GM19467 (cell line): ENCODE results near the gene ENOX2.
"Not testable (repeated sequence)": the region's sequence is repeated elsewhere in the genome, so short reads cannot be mapped to it uniquely, and the experiment has no call there.

Experiments
- ATAC-seq: cut with Tn5 transposase; IDR thresholded peaks from one replicate; pipeline ENCODE4 v1.9.1; 2021; ENCODE audit warnings: mild to moderate bottlenecking, moderate library complexity; ENCODE audit not compliant: unreplicated experiment

Gene ENOX2

GRCh38 chrX:130829526-130830515 lies 73.2 kb downstream of the ENOX2 start:
- ATAC-seq = no peak

GRCh38 chrX:130828641-130829040 lies 74.4 kb downstream of the ENOX2 start:
- ATAC-seq = no peak

GRCh38 chrX:130827648-130828047 lies 75.4 kb downstream of the ENOX2 start:
- ATAC-seq = no peak

DNA sequence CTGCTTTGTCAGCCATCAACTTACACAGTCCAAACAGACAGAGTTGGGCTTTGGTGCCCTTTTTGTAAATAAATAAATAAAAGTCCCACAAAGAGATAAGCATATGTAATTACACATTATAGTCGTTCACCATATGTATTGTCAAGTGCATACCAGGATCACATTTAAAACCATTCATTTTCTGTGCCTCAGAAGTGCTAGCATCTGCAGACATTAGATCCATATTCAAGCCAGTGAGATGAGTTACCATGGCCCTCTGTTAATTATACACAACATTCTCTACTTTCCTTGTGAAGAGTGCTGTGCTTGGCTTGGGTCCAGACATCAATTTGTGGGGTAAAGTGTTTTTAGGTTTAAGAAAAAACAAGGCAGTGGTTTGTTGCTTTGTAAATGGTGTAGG lies 76.8 kb downstream of the ENOX2 start:
- no peak for ATAC-seq

DNA sequence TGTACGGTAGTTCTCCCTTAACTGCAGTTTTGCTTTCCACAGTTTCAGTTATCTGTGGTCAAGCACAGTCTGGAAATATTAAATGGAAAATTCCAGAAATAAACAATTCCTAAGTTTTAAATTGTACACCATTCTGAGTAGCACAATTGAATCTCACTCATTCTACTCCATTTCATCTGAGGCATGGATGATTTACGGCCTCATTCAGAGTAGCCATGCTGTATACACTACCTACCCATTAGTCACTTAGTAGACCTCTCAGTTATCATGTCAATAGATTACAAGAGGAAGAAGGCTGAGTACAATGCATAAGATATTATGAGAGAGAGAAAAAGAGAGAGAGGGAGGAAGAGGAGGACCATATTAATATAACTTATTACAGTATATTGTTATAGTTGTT lies 77.5 kb downstream of the ENOX2 start:
- no peak for ATAC-seq

- ATAC-seq = not testable (repeated sequence)
Observed at GRCh38 chrX:130819367-130819766, 83.6 kb downstream of the ENOX2 start.

DNA sequence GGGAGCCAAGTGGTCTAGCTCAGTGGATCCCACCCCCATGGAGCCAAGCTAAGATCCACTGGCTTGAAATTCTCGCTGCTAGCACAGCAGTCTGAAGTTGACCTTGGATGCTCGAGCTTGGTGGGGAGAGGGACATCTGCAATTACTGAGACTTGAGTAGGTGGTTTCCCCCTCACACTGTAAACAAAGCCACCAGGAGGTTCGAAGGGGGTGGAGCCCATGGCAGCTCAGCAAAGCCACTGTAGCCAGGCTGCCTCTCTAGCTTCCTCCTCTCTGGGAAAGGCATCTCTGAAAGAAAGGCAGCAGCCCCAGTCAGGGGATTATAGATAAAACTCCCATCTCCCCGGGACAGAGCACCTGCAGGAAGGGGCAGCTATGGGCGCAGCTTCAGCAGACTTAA lies 89.1 kb downstream of the ENOX2 start:
- not testable (repeated sequence) for ATAC-seq

- no peak for ATAC-seq
Observed at GRCh38 chrX:130810561-130810960, 92.4 kb downstream of the ENOX2 start.

DNA sequence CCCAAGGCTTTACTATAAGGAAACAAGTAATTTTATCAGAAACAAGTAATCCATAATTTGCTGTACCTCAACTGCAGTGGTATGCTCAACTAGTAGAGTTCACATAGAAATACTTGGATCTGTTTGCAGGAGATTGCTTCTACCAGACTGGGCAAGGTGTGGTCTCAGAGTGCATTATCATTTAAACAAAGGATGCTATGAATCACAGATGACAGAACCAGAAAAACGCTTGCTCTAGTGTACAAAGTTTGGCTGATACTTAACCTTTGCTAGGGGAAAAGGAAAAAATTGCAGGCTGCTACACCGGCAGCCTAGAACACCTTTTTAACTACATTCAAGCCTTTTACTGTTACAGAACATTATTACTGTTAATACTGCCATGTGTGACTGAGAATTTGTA lies 97.1 kb downstream of the ENOX2 start:
- no peak for ATAC-seq

- no peak for ATAC-seq
Observed at GRCh38 chrX:130803537-130803936, 99.5 kb downstream of the ENOX2 start.

DNA sequence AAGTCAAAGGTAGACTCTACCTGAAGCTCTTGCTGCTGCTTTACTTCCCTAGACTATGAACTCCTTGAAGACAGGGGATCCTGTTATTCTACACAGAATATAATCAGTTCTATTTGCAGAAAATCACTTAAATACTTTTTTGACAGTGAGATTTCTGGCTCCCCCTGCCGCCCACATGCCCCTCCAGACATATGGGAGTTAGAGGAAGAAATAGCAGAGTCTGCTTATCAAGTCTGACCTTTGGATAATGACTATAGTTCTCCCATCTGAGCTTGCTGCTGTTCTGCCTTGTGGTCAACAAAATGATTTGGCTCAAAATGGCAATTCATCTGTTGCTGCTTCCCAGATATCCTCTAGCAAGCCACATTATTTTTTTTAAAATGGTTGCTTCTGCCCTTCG lies 101.1 kb downstream of the ENOX2 start:
- no peak for ATAC-seq

DNA sequence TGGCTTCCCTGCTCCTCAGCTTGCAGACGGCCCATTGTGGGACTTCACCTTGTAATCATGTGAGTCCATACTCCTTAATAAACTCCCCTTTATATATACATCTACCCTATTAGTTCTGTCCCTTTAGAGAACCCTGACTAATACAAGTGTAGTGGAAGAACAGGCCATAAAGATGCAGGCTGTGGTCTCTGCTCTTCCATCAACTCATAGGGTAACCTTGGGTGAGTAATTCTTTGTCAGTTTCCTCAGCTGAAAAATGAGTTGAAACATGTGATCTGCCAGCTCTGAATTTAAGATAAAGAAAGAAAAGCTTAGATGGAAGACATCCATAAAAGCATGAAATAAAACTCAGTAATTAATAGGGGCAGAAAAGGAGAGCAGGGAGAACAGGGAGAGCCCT lies 103.6 kb downstream of the ENOX2 start:
- no peak for ATAC-seq

DNA sequence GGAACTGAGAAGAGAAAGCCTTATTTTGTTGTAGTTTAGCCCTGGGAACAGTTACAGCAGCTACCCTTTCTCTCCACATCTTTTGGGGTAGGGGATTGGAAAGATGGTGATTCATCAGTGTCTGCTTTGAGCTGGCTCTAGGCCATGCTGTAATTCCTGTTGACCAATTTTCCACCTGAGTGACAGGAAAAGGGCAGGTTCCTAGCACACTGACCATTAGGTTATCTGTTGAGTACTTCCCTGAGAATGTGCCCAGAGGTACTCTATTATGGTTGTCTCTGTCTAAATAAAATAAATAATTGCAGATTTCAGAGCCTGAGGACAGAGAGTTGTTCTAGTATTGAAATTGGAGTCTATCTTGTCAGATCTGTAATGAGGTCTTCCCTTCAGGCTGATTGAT lies 109.0 kb downstream of the ENOX2 start:
- ATAC-seq = no peak

- ATAC-seq = not testable (repeated sequence)
Observed at GRCh38 chrX:130791870-130792269, 111.1 kb downstream of the ENOX2 start.

- no peak for ATAC-seq
Observed at GRCh38 chrX:130789793-130790192, 113.2 kb downstream of the ENOX2 start.

DNA sequence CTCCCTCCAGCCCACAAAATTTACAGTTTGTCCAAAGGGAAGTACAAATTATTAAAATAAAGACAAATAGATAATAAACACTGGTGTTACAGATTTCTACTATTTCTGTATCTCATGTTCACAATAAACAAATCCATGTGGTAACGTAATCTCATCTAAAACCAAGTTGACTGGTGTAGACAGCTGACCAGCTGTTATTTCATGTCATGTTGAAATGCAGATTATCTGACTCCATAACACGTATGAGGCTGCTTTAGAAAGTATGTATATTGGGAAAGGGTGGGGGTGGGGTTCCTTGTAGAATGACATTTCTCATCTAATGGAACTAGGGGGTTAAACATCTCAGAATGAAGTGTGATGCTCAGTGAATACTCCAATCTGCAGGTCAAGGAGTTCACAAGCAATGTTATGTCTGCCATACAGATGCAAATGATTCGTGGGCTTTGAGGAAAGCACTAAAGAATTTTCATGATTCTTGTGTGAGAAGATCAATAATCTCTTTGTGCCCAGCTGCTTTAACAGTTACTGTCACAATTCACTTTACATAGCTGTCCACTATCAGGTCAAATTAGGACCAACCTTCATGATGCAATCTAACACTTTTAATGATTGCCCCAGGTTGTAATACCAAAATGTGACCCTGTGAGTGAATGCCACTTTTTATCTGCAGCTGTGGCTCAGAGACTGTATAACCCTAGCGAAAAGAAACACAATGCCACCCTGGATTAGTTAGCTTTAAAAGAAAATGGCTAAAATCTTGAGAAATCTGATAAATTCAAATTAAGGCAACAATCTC lies 114.0 kb downstream of the ENOX2 start:
- ATAC-seq = no peak

GRCh38 chrX:130786030-130786429 lies 117.0 kb downstream of the ENOX2 start:
- no peak for ATAC-seq

GRCh38 chrX:130778773-130779172 lies 124.2 kb downstream of the ENOX2 start:
- ATAC-seq = no peak

GRCh38 chrX:130775849-130776248 lies 127.2 kb downstream of the ENOX2 start:
- ATAC-seq = no peak

- ATAC-seq = no peak
Observed at GRCh38 chrX:130772776-130773143, 130.2 kb downstream of the ENOX2 start.

- no peak for ATAC-seq
Observed at GRCh38 chrX:130772105-130772775, 130.8 kb downstream of the ENOX2 start.
